Thyroid gland (tissue), 4 donors: ENCODE results near the gene RTRAF. TPM values are rescaled to one million over a fixed set of nuclear protein-coding genes. Genes with fewer than 3 reads are reported as not detected.

Experiments
- DNase-seq, 2 donors: peaks; one replicate each; pipeline ENCODE4 v3.0.0-alpha.2; 2019
- H3K27ac ChIP-seq, 3 donors: fragments of 200-600 bp; sonication (generic); 1 replicate in 2 of 3; 2 replicates in 1 of 3; pipeline ENCODE4 v1.5.1; 2016 to 2019; ENCODE audit warnings: mild to moderate bottlenecking in 1 of 3, moderate library complexity in 1 of 3
- H3K27me3 ChIP-seq: fragments of 200-600 bp; sonication (generic); one replicate; pipeline ENCODE4 v1.5.1; 2019
- H3K36me3 ChIP-seq, 2 donors: fragments of 200-600 bp; sonication (generic); one replicate each; pipeline ENCODE4 v1.5.1; 2016 to 2019
- H3K4me1 ChIP-seq, 2 donors: fragments of 200-600 bp; sonication (generic); one replicate each; pipeline ENCODE4 v1.5.1; 2017 to 2019
- H3K4me3 ChIP-seq, 3 donors: fragments of 200-600 bp; sonication (generic); replicated peaks in 1 of 3; 1 replicate in 2 of 3; 2 replicates in 1 of 3; pipeline ENCODE4 v1.5.1; 2016; ENCODE audit warnings: mild to moderate bottlenecking in 1 of 3
- H3K9me3 ChIP-seq: fragments of 200-600 bp; sonication (generic); one replicate; pipeline ENCODE4 v1.5.1; 2017
- CTCF ChIP-seq, 6 experiments: fragments of 200-600 bp in 3 of 6; fragments of 450-650 bp in 3 of 6; sonication (generic) in 3 of 6; IDR thresholded peaks; one replicate each; pipeline ENCODE4 v1.5.1; 2016 to 2019; ENCODE audit warnings: antibody characterized with exemption in 6 of 6, mild to moderate bottlenecking in 2 of 6, inconsistent platforms in 1 of 6, moderate library complexity in 1 of 6
- POLR2A ChIP-seq, 2 donors: fragments of 450-650 bp; IDR thresholded peaks; one replicate each; pipeline ENCODE4 v1.6.1; 2017; ENCODE audit warnings: antibody characterized with exemption in 2 of 2, mild to moderate bottlenecking in 2 of 2, moderate library complexity in 1 of 2
- WGBS, 2 donors: methylation state at CpG; one replicate each; pipeline ENCODE4 v1.1.5; 2017; 5-methylcytosine and 5-hydroxymethylcytosine counted together
- intact Hi-C: fragments of 100-400 bp; cut with DNase I; formaldehyde crosslinking; loops from one replicate; pipeline ENCODE4 v1.15.1; 2023
- total RNA-seq, 4 donors: library from RNA; depleted of rRNA; stranded (reverse); fragments of >200 nt; gene quantifications; one replicate each; pipeline ENCODE4 v1.2.3, GENCODE V29; 2016

Gene RTRAF
- total RNA-seq, 4 donors from 2014 or later: 42.9 to 84.2 (median 51.6) TPM

- DNase-seq: peak in 1 of 2 donors; percentile 27
- Histone ChIP-seq H3K27me3 (no peaks in the 10 kb centered on the region), H3K9me3 (no peaks in the 10 kb centered on the region), H3K4me3 (no peak overlapping the region), H3K27ac (no peak overlapping the region), H3K36me3 (peaks cover 43 to 53% of the 10 kb centered on the region in 2 donors), H3K4me1 (peaks cover 0 to 12% of the 10 kb centered on the region in 2 donors)
- intact Hi-C loops: loop anchor here (10.0 kb wide), 1 partner anchor 49 kb away; the partner anchor contains the start of gene NID2
- WGBS, 2 donors: 72 to 74% methylated on average over 8 of the region's 8 CpGs
- TF ChIP-seq POLR2A (IDR thresholded peaks at IDR 0.05): no peak
- TF ChIP-seq CTCF (IDR thresholded peaks at IDR 0.05): peak in 4 of 6 experiments; percentile 9 to 36 (median 17)
Observed at GRCh38 chr14:52015411-52016030, 26.2 kb downstream of the RTRAF start.

- H3K9me3 ChIP-seq: no peaks in the 10 kb centered on the region
- peaks cover 25 to 34% of the 10 kb centered on the region in 2 donors for H3K36me3 ChIP-seq
- H3K4me1 ChIP-seq: peaks cover 0 to 12% of the 10 kb centered on the region in 2 donors
- peak; percentile 32 to 37 for DNase-seq
- H3K4me3 ChIP-seq: no peak overlapping the region
- intact Hi-C loops: loop anchor here (10.0 kb wide), 1 partner anchor 47 kb away; the partner anchor contains the start of gene NID2
- TF ChIP-seq POLR2A (IDR thresholded peaks at IDR 0.05) (no peak), CTCF (IDR thresholded peaks at IDR 0.05) (no peak)
- peak overlapping the region in 2 of 3 donors; percentile 38 to 50 for H3K27ac ChIP-seq
- H3K27me3 ChIP-seq: no peaks in the 10 kb centered on the region
- WGBS, 2 donors: 77 to 78% methylated on average over 4 of the region's 4 CpGs
Observed at GRCh38 chr14:52018252-52018651, 28.9 kb downstream of the RTRAF start.

- no peaks in the 10 kb centered on the region for H3K27me3 ChIP-seq
- TF ChIP-seq POLR2A (IDR thresholded peaks at IDR 0.05) (no peak), CTCF (IDR thresholded peaks at IDR 0.05) (no peak)
- peaks cover 23 to 34% of the 10 kb centered on the region in 2 donors for H3K36me3 ChIP-seq
- peak overlapping the region in 2 of 3 donors; percentile 17 to 50 for H3K27ac ChIP-seq
- intact Hi-C loops: loop anchor here (10.0 kb wide), 1 partner anchor 46 kb away; the partner anchor contains the start of gene NID2
- H3K4me1 ChIP-seq: peaks cover 0 to 16% of the 10 kb centered on the region in 2 donors
- 86 to 93% methylated on average over 8 of the region's 8 CpGs for WGBS, 2 donors
- no peaks in the 10 kb centered on the region for H3K9me3 ChIP-seq
- no peak for DNase-seq
- H3K4me3 ChIP-seq: no peak overlapping the region
Observed at GRCh38 chr14:52018970-52019369, 29.6 kb downstream of the RTRAF start.

GRCh38 chr14:52020161-52020714 lies 30.9 kb downstream of the RTRAF start:
- no peak for DNase-seq
- Histone ChIP-seq H3K4me1 (peaks cover 0 to 27% of the 10 kb centered on the region in 2 donors), H3K36me3 (peaks cover 11 to 22% of the 10 kb centered on the region in 2 donors), H3K27ac (no peak overlapping the region), H3K27me3 (no peaks in the 10 kb centered on the region), H3K9me3 (no peaks in the 10 kb centered on the region), H3K4me3 (no peak overlapping the region)
- TF ChIP-seq CTCF (IDR thresholded peaks at IDR 0.05): no peak
- no peak for TF ChIP-seq POLR2A (IDR thresholded peaks at IDR 0.05)
- 79 to 84% methylated on average over 5 of the region's 5 CpGs for WGBS, 2 donors
- intact Hi-C loops: no loop called here
